ENCODE data around the gene PNRC1.

PNRC1 gene

GRCh38 chr6:89100114-89100513 is 19.6 kb downstream of the PNRC1 start:
- Mint-ChIP-seq H3K36me3 (ENCODE audit: low read depth) (peaks cover 53% of the 10 kb centered on the region), H3K27me3 (ENCODE audit: low read depth, poor library complexity) (no peaks in the 10 kb centered on the region), H3K4me3 (no peak overlapping the region), H3K27ac (peak overlapping the region; percentile 50), H3K9me3 (no peaks in the 10 kb centered on the region), H3K4me1 (peaks cover 6% of the 10 kb centered on the region)
- TF ChIP-seq CTCF (IDR thresholded peaks at IDR 0.05), result no peak
- DNase-seq, result no peak

GRCh38 chr6:89110284-89110683 is 29.7 kb downstream of the PNRC1 start:
- H3K27me3 Mint-ChIP-seq (ENCODE audit: low read depth, poor library complexity), result no peaks in the 10 kb centered on the region
- no peak for DNase-seq
- H3K27ac Mint-ChIP-seq, result no peak overlapping the region
- H3K4me3 Mint-ChIP-seq, result no peak overlapping the region
- H3K36me3 Mint-ChIP-seq (ENCODE audit: low read depth), result peaks cover 39% of the 10 kb centered on the region
- no peaks in the 10 kb centered on the region for H3K4me1 Mint-ChIP-seq
- no peaks in the 10 kb centered on the region for H3K9me3 Mint-ChIP-seq
- TF ChIP-seq CTCF (IDR thresholded peaks at IDR 0.05), result no peak

- H3K4me1 Mint-ChIP-seq, result peaks cover 10% of the 10 kb centered on the region
- H3K9me3 Mint-ChIP-seq, result no peaks in the 10 kb centered on the region
- TF ChIP-seq CTCF (IDR thresholded peaks at IDR 0.05), result no peak
These were observed 31.4 kb downstream of the PNRC1 start for GRCh38 chr6:89111933-89112332.

GRCh38 chr6:89116702-89117101 is 36.2 kb downstream of the PNRC1 start:
- Mint-ChIP-seq H3K36me3 (ENCODE audit: low read depth) (peaks cover 12% of the 10 kb centered on the region), H3K27ac (peak overlapping the region; percentile 39), H3K4me1 (peaks cover 22% of the 10 kb centered on the region), H3K4me3 (peak overlapping the region; percentile 92), H3K9me3 (no peaks in the 10 kb centered on the region), H3K27me3 (ENCODE audit: low read depth, poor library complexity) (peaks cover 4% of the 10 kb centered on the region)
- DNase-seq, result no peak
- TF ChIP-seq CTCF (IDR thresholded peaks at IDR 0.05), result no peak

More at GRCh38 chr6:89111933-89112332, 31.4 kb downstream of the PNRC1 start:
- H3K27ac Mint-ChIP-seq, result no peak overlapping the region
- no peak for DNase-seq
- peaks cover 33% of the 10 kb centered on the region for H3K36me3 Mint-ChIP-seq (ENCODE audit: low read depth)
- H3K27me3 Mint-ChIP-seq (ENCODE audit: low read depth, poor library complexity), result no peaks in the 10 kb centered on the region
- no peak overlapping the region for H3K4me3 Mint-ChIP-seq

- peak; percentile 80 for DNase-seq
- peak within 1 kb of the TSS; percentile 92 for H3K4me3 Mint-ChIP-seq
- no peak for TF ChIP-seq CTCF (IDR thresholded peaks at IDR 0.05)
- H3K4me1 Mint-ChIP-seq, result peaks cover 22% of the 10 kb centered on the region
- H3K9me3 Mint-ChIP-seq, result no peaks in the 10 kb centered on the region
- peaks cover 12% of the 10 kb centered on the region for H3K36me3 Mint-ChIP-seq (ENCODE audit: low read depth)
- H3K27ac Mint-ChIP-seq, result peak within 1 kb of the TSS; percentile 39
- peaks cover 7% of the 10 kb centered on the region for H3K27me3 Mint-ChIP-seq (ENCODE audit: low read depth, poor library complexity)
These were observed 36.9 kb downstream of the PNRC1 start, which contains the start of gene SRSF12 for GRCh38 chr6:89117211-89118108. TSS of gene SRSF12 (minus strand) at chr6:89118071. CDS start at chr6:89117887, 184 bp downstream.
